Breast epithelium (tissue), 3 donors: ENCODE data around the gene RFNG.

Source experiments
- CTCF ChIP-seq, 3 donors: fragments of 450-650 bp; IDR thresholded peaks; one replicate each; pipeline ENCODE4 v1.5.1; 2016 to 2017; ENCODE audit warnings: antibody characterized with exemption in 3 of 3, mild to moderate bottlenecking in 3 of 3, moderate library complexity in 3 of 3
- POLR2A ChIP-seq: fragments of 450-650 bp; IDR thresholded peaks from one replicate; pipeline ENCODE4 v1.6.1; 2016; ENCODE audit warnings: antibody characterized with exemption, mild to moderate bottlenecking, moderate library complexity

GRCh38 chr17:82037889-82038195 is 13.8 kb downstream of the RFNG start:
- TF ChIP-seq CTCF (IDR thresholded peaks at IDR 0.05) (no peak), POLR2A (no peak)
